Stomach (tissue), 9 donors: Measurements from ENCODE around the gene NRCAM. TPM values are rescaled to one million over a fixed set of nuclear protein-coding genes. Genes with fewer than 3 reads are reported as not detected.

Experiments
- DNase-seq, 2 donors: peaks; one replicate each; pipeline versions ENCODE4 v3.0.0 to v3.0.0-alpha.2; 2013 to 2019
- H3K27ac ChIP-seq, 5 donors: fragments of 200-600 bp in 4 of 5; sonication (generic) in 4 of 5; one replicate each; pipeline ENCODE4 v1.5.1; 2013 to 2019; ENCODE audit warnings: mild to moderate bottlenecking in 1 of 5, moderate library complexity in 1 of 5
- H3K27me3 ChIP-seq, 3 donors: fragments of 200-600 bp; sonication (generic); one replicate each; pipeline ENCODE4 v1.5.1; 2017 to 2019; ENCODE audit warnings: mixed run types in 1 of 3
- H3K36me3 ChIP-seq, 4 donors: fragments of 200-600 bp; sonication (generic); 1 replicate in 3 of 4; 2 replicates in 1 of 4; pipeline ENCODE4 v1.5.1; 2016 to 2019
- H3K4me1 ChIP-seq, 4 donors: fragments of 200-600 bp; sonication (generic); one replicate each; pipeline ENCODE4 v1.5.1; 2016 to 2019
- H3K4me3 ChIP-seq, 4 donors: fragments of 200-600 bp; sonication (generic) in 3 of 4; one replicate each; pipeline ENCODE4 v1.5.1; 2016 to 2019; ENCODE audit warnings: mild to moderate bottlenecking in 1 of 4
- H3K9me3 ChIP-seq, 4 donors: fragments of 200-600 bp; sonication (generic); one replicate each; pipeline ENCODE4 v1.5.1; 2016 to 2019
- EP300 ChIP-seq: sonication (generic); formaldehyde crosslinking; IDR thresholded peaks from one replicate; pipeline ENCODE4 v1.6.1; 2017; ENCODE audit warnings: antibody characterized with exemption
- POLR2A ChIP-seq, 4 donors: fragments of 450-650 bp; IDR thresholded peaks; one replicate each; pipeline ENCODE4 v1.6.1; 2016; ENCODE audit warnings: antibody characterized with exemption in 4 of 4, control low read depth in 2 of 4, mild to moderate bottlenecking in 1 of 4, moderate library complexity in 1 of 4
- POLR2AphosphoS5 ChIP-seq, 3 donors: sonication (generic); formaldehyde crosslinking; IDR thresholded peaks; one replicate each; pipeline ENCODE4 v1.6.1; 2016; ENCODE audit warnings: antibody characterized with exemption in 3 of 3
- WGBS, 5 donors: extraction: QIAGEN DNeasy Blood & Tissue Kit in 3 of 5; methylation state at CpG; one replicate each; pipeline versions ENCODE4 v1.1.5 to v1.1.7; 2013 to 2018; 5-methylcytosine and 5-hydroxymethylcytosine counted together
- intact Hi-C: fragments of 100-400 bp; cut with DNase I; formaldehyde crosslinking; loops from one replicate; pipeline ENCODE4 v1.15.1; 2023; ENCODE audit warnings: low total_unique reads
- polyA plus RNA-seq, 3 donors: library from polyadenylated mRNA; stranded (reverse); fragments of 200-250 nt; gene quantifications; one replicate each; pipeline ENCODE4 v1.2.3, GENCODE V29; 2013
- total RNA-seq, 5 donors: library from RNA; depleted of rRNA; stranded (reverse); fragments of >200 nt; gene quantifications; one replicate each; pipeline versions ENCODE4 v1.1.0 to v1.2.3, GENCODE V29; 2014 to 2016
- TF ChIP-seq, protein P1 (sequence below), 7 experiments: fragments of 450-650 bp in 4 of 7; fragments of 200-600 bp in 3 of 7; sonication (generic) in 3 of 7; IDR thresholded peaks; one replicate each; pipeline ENCODE4 v1.5.1; 2016 to 2019; ENCODE audit warnings: antibody characterized with exemption in 7 of 7, control low read depth in 2 of 7, mild to moderate bottlenecking in 1 of 7
- donor health status: healthy with polysubstance abuse.
- donor health status: Bipolar disorder and iron deficiency.
- donor health status: healthy.

NRCAM gene
- total and polyA plus RNA-seq, 8 donors, result 1.2 to 9.4 (median 2.3) TPM

DNA sequence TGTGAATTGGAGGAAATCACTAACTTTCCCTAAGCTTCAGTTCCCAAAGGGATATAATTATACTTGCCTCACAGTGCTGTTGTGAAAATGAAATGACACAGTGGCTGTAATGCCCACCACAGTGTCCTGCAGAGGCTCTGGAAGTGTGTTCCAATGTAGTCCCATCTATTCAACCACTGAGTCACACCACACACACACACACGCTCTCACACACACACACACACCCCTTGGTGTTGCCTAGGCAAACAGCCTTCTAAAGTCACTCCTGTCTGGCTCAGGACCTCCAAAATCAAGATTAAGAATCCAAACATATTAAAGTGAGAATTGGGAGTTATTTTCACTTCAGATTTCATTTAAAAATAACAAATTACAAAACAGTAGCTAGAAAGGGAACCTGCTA, 73.3 kb downstream of the NRCAM start:
- no peak overlapping the region for H3K27ac ChIP-seq
- no peaks in the 10 kb centered on the region for H3K4me1 ChIP-seq
- H3K9me3 ChIP-seq, result no peaks in the 10 kb centered on the region
- no peaks in the 10 kb centered on the region for H3K27me3 ChIP-seq
- WGBS, 5 donors, result 70 to 80% (median 72%) methylated on average over 1 of the region's 1 CpG
- no peaks in the 10 kb centered on the region for H3K36me3 ChIP-seq
- no peak for DNase-seq
- H3K4me3 ChIP-seq, result no peak overlapping the region
- no peak for TF ChIP-seq POLR2AphosphoS5 (IDR thresholded peaks at IDR 0.05)
- TF ChIP-seq, protein P1, sequence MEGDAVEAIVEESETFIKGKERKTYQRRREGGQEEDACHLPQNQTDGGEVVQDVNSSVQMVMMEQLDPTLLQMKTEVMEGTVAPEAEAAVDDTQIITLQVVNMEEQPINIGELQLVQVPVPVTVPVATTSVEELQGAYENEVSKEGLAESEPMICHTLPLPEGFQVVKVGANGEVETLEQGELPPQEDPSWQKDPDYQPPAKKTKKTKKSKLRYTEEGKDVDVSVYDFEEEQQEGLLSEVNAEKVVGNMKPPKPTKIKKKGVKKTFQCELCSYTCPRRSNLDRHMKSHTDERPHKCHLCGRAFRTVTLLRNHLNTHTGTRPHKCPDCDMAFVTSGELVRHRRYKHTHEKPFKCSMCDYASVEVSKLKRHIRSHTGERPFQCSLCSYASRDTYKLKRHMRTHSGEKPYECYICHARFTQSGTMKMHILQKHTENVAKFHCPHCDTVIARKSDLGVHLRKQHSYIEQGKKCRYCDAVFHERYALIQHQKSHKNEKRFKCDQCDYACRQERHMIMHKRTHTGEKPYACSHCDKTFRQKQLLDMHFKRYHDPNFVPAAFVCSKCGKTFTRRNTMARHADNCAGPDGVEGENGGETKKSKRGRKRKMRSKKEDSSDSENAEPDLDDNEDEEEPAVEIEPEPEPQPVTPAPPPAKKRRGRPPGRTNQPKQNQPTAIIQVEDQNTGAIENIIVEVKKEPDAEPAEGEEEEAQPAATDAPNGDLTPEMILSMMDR (IDR thresholded peaks at IDR 0.05), result no peak
- TF ChIP-seq EP300, result no peak
- no peak for TF ChIP-seq POLR2A (IDR thresholded peaks at IDR 0.05)
- intact Hi-C loops, result no loop called here

DNA sequence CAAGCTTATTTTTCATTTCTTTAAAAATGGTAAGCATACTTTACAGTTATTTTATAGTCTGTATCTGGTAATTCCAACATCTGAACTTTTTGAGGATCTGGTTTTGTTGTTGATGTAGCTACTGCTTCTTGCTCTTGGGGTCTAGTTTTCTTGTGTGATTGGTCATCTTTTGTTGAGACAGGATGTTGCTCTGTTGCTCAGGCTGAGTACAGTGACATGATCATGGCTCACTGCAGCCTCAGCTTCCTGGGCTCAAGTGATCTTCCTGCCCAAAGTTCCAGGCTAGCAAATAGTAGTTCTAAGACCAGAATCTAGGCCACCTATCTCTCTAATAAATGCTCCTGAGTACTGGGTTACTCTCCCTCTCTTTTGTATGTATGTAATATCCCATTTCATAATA, 75.7 kb downstream of the NRCAM start:
- Histone ChIP-seq H3K9me3 (no peaks in the 10 kb centered on the region), H3K27me3 (no peaks in the 10 kb centered on the region), H3K36me3 (no peaks in the 10 kb centered on the region), H3K4me3 (no peak overlapping the region), H3K27ac (no peak overlapping the region), H3K4me1 (no peaks in the 10 kb centered on the region)
- no peak for DNase-seq
- intact Hi-C loops, result no loop called here
- no peak for TF ChIP-seq POLR2A (IDR thresholded peaks at IDR 0.05)
- TF ChIP-seq, protein P1 (IDR thresholded peaks at IDR 0.05), result no peak
- no peak for TF ChIP-seq EP300
- TF ChIP-seq POLR2AphosphoS5 (IDR thresholded peaks at IDR 0.05), result no peak

DNA sequence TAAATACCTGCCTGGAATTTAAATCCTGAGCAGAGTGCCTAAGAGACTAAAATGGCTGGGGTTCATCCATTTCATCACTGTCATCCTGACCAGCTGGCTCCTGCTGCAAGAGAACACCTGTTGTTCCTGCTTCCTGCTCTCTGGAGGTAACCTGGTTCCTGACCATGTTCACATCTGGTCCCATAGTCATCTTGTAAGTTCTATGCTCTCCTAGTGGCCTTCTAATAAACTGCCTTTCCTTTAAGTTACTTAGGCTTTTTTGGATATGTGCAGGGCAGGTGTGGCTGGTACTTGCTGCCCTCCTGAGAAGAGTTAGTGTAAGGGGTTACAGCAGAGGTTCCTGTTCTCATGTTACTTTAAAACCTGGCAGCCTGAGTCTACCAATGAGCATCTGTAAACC, 80.0 kb downstream of the NRCAM start:
- no peak overlapping the region for H3K27ac ChIP-seq
- peak in 1 of 2 donors; percentile 16 for DNase-seq

DNA sequence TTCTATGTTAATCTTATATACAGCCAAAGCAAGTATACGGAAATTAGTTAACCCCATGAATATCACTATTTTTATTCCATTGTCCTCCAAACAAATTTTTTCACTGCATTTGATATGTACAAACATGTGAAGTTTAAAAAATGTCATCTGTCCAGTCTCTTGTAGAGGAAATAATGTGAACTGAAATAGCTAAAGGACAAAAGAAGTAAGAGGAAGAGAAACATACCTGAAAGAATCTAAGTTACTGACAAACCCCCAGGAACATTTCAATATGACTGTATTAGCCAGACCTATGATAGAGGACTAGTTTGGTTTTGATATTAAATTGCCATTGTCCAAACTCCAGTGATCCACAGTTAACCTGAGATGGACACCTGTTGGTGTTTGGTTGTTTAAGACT, 80.6 kb downstream of the NRCAM start:
- WGBS, 5 donors, result 86 to 98% (median 95%) methylated on average over 1 of the region's 1 CpG

More for the DNA sequence above, 80.0 kb downstream of the NRCAM start:
- no peaks in the 10 kb centered on the region for H3K36me3 ChIP-seq
- intact Hi-C loops, result no loop called here
- TF ChIP-seq POLR2A (IDR thresholded peaks at IDR 0.05) (no peak), POLR2AphosphoS5 (IDR thresholded peaks at IDR 0.05) (no peak), EP300 (no peak)
- TF ChIP-seq, protein P1 (IDR thresholded peaks at IDR 0.05), result no peak
- peaks cover 0 to 5% (median 2%) of the 10 kb centered on the region in 4 donors for H3K9me3 ChIP-seq
- H3K4me1 ChIP-seq, result no peaks in the 10 kb centered on the region
- H3K27me3 ChIP-seq, result no peaks in the 10 kb centered on the region
- no peak overlapping the region for H3K4me3 ChIP-seq

More for the DNA sequence above, 80.6 kb downstream of the NRCAM start:
- Histone ChIP-seq H3K4me1 (no peaks in the 10 kb centered on the region), H3K27me3 (no peaks in the 10 kb centered on the region), H3K27ac (no peak overlapping the region), H3K36me3 (no peaks in the 10 kb centered on the region), H3K9me3 (peaks cover 0 to 5% (median 2%) of the 10 kb centered on the region in 4 donors), H3K4me3 (no peak overlapping the region)
- TF ChIP-seq POLR2A (IDR thresholded peaks at IDR 0.05) (no peak), POLR2AphosphoS5 (IDR thresholded peaks at IDR 0.05) (no peak), EP300 (no peak)
- TF ChIP-seq, protein P1 (IDR thresholded peaks at IDR 0.05), result no peak
- intact Hi-C loops, result no loop called here
- no peak for DNase-seq
